Activated CD8-positive, alpha-beta T cell treated with anti-CD3 and anti-CD28 coated beads for 36 hours (primary cell): ENCODE measurements around the gene SLIT1. TPM values are rescaled to one million over a fixed set of nuclear protein-coding genes. Genes with fewer than 3 reads are reported as not detected.

Experiments
- ATAC-seq: fragments of 200-7000 bp; cut with Tn5 transposase; one replicate; pipeline ENCODE4 v1.10.0; 2021; ENCODE audit warnings: mild to moderate bottlenecking, moderate library complexity
- CTCF ChIA-PET: fragments of 350-600 bp; sonication (Branson Sonifier 250); formaldehyde crosslinking; loops from one replicate; lab custom pipeline; 2021; ENCODE audit warnings: antibody characterized with exemption; lab: Charles Lee
- POLR2A ChIA-PET: fragments of 350-600 bp; sonication (Branson Sonifier 250); formaldehyde crosslinking; loops from one replicate; lab custom pipeline; 2021; ENCODE audit warnings: antibody characterized with exemption; lab: Charles Lee
- DNase-seq: peaks from one replicate; pipeline ENCODE4 v3.0.0-alpha.2; 2020
- H3K27ac Mint-ChIP-seq: one replicate; pipeline ENCODE4 v1.8.0; 2021; ENCODE audit warnings: mild to moderate bottlenecking, mixed read lengths
- H3K27me3 Mint-ChIP-seq: one replicate; pipeline ENCODE4 v1.8.0; 2021; ENCODE audit warnings: mixed read lengths
- H3K36me3 Mint-ChIP-seq: one replicate; pipeline ENCODE4 v1.8.0; 2021; ENCODE audit warnings: low read depth, mixed read lengths
- H3K4me1 Mint-ChIP-seq: one replicate; pipeline ENCODE4 v1.8.0; 2021; ENCODE audit warnings: low read depth, mixed read lengths
- H3K4me3 Mint-ChIP-seq: one replicate; pipeline ENCODE4 v1.8.0; 2021; ENCODE audit warnings: mild to moderate bottlenecking, moderate library complexity, mixed read lengths
- H3K9me3 Mint-ChIP-seq: one replicate; pipeline ENCODE4 v1.8.0; 2021; ENCODE audit warnings: mixed read lengths
- CTCF ChIP-seq: fragments of 200-600 bp; IDR thresholded peaks from one replicate; pipeline ENCODE4 v1.8.0; 2022; ENCODE audit warnings: antibody characterized with exemption, mild to moderate bottlenecking
- intact Hi-C: fragments of 100-400 bp; cut with micrococcal nuclease; formaldehyde crosslinking; loops from one replicate; pipeline ENCODE4 v1.10.0; 2022
- total RNA-seq, 2 experiments: library from RNA; stranded (reverse); gene quantifications; one replicate each; pipeline ENCODE4 v1.2.3, GENCODE V29; 2021

Gene SLIT1
- total RNA-seq, 2 experiments from 2014 or later = 0.34 to 1.2 TPM

- no peak for ATAC-seq
- TF ChIP-seq CTCF = no peak
- CTCF ChIA-PET = interaction anchor here (1.5 to 2.7 kb wide), 3 partner anchors 8 to 145 kb away, joined by 5 to 12 read pairs (median 7); no protein-coding TSS in a partner anchor
These were observed 120.6 kb downstream of the SLIT1 start for GRCh38 chr10:97065128-97065527.

GRCh38 chr10:97063983-97064837 lies 121.5 kb downstream of the SLIT1 start:
- ChIA-PET POLR2A (no interaction called here), CTCF (interaction anchor here (1.0 to 2.7 kb wide), 4 partner anchors 9 to 146 kb away, joined by 3 to 12 read pairs (median 6); no protein-coding TSS in a partner anchor)
- H3K27me3 Mint-ChIP-seq = peaks cover 3% of the 10 kb centered on the region
- DNase-seq = no peak
- no peaks in the 10 kb centered on the region for H3K9me3 Mint-ChIP-seq
- ATAC-seq = no peak
- H3K36me3 Mint-ChIP-seq = no peaks in the 10 kb centered on the region
- H3K4me3 Mint-ChIP-seq = no peak overlapping the region
- no peak overlapping the region for H3K27ac Mint-ChIP-seq
- no peak for TF ChIP-seq CTCF
- H3K4me1 Mint-ChIP-seq = peaks cover 1% of the 10 kb centered on the region
- intact Hi-C loops = no loop called here

More at GRCh38 chr10:97065128-97065527, 120.6 kb downstream of the SLIT1 start:
- Mint-ChIP-seq H3K4me3 (no peak overlapping the region), H3K36me3 (no peaks in the 10 kb centered on the region), H3K27ac (no peak overlapping the region), H3K4me1 (peaks cover 10% of the 10 kb centered on the region), H3K9me3 (peaks cover 5% of the 10 kb centered on the region), H3K27me3 (peaks cover 3% of the 10 kb centered on the region)
- POLR2A ChIA-PET = no interaction called here
- DNase-seq = no peak
- intact Hi-C loops = no loop called here

DNA sequence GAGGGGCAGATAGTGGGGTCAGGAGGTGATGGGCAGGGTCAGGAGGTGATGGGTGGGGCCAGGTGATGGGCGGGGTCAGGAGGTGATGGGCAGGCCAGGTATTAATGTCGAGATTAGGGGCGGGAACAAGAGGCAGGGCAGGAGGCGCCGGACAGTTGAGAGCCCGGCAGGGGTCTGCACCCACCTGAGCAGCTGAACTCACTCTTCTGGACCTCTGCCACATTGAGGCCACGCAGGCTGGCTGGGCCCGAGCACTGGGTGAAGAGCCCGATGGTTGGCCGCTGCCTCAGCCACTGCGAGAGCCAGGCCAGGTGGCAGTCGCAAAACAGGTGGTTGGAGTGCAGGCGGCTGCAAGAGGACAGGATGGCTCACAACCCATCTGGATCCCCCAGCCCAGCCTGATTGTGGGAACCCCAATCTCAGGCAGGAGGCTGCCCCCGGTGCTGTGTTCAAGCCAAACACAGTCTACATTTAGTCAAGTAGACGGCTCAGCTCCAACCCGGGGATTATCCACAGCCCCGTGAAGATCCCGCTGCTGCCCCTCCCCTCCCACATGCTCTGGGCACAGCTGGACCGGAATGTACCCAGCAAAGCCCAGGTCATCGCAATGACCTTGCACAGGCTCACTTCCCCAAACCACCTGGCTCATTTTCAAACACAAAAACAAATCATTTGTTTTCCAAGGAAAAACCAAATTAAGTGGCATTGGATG lies 122.3 kb downstream of the SLIT1 start:
- ATAC-seq (no peak), DNase-seq (no peak)
- no peaks in the 10 kb centered on the region for H3K4me1 Mint-ChIP-seq
- H3K36me3 Mint-ChIP-seq = no peaks in the 10 kb centered on the region
- intact Hi-C loops = no loop called here
- ChIA-PET CTCF (interaction anchor here (1.0 to 2.2 kb wide), 2 partner anchors 10 to 147 kb away, joined by 3 to 7 read pairs; no protein-coding TSS in a partner anchor), POLR2A (no interaction called here)
- no peak overlapping the region for H3K27ac Mint-ChIP-seq
- H3K27me3 Mint-ChIP-seq = peaks cover 2% of the 10 kb centered on the region
- TF ChIP-seq CTCF = no peak
- H3K4me3 Mint-ChIP-seq = no peak overlapping the region
- no peaks in the 10 kb centered on the region for H3K9me3 Mint-ChIP-seq

DNA sequence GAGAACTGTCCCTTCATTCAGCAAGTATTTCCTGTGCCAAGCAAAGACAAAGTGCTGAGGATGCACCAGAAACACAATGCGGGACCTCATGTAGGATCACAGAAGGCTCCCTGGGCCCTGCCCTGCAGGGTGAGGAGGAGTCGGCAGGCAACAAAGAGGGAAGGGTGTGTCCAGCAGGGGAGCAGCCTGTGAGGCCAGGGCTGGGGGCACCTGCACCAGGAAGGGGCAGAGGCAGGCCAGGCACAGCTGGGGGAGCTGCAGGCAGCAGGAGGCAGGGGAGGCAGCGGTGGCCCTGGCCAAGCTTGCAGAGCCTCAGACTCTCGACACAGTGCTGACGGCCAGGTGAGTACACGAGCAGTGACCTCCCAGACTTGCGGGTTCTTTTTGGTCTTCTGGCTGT lies 123.3 kb downstream of the SLIT1 start:
- no peak overlapping the region for H3K27ac Mint-ChIP-seq
- no peak for TF ChIP-seq CTCF
- H3K4me1 Mint-ChIP-seq = no peaks in the 10 kb centered on the region
- DNase-seq (no peak), ATAC-seq (no peak)
- ChIA-PET CTCF (no interaction called here), POLR2A (no interaction called here)
- H3K4me3 Mint-ChIP-seq = no peak overlapping the region
- no peaks in the 10 kb centered on the region for H3K27me3 Mint-ChIP-seq
- intact Hi-C loops = no loop called here
- H3K9me3 Mint-ChIP-seq = no peaks in the 10 kb centered on the region
- no peaks in the 10 kb centered on the region for H3K36me3 Mint-ChIP-seq

- POLR2A ChIA-PET = no interaction called here
- no peaks in the 10 kb centered on the region for H3K4me1 Mint-ChIP-seq
- no peaks in the 10 kb centered on the region for H3K27me3 Mint-ChIP-seq
- no peak overlapping the region for H3K27ac Mint-ChIP-seq
- DNase-seq (no peak), ATAC-seq (no peak)
- CTCF ChIA-PET = interaction anchor here (0.8 kb wide), 1 partner anchor 148 kb away, joined by 4 read pairs; no protein-coding TSS in a partner anchor
- H3K9me3 Mint-ChIP-seq = no peaks in the 10 kb centered on the region
- TF ChIP-seq CTCF = no peak
- no peak overlapping the region for H3K4me3 Mint-ChIP-seq
- intact Hi-C loops = no loop called here
- no peaks in the 10 kb centered on the region for H3K36me3 Mint-ChIP-seq
These were observed 123.7 kb downstream of the SLIT1 start for GRCh38 chr10:97062046-97062445.
